ENCODE data around the gene ASAP3. TPM values are rescaled to one million over a fixed set of nuclear protein-coding genes. Genes with fewer than 3 reads are reported as not detected.
A peak's percentile ranks its signal among the peaks of the same experiment; 100 is the strongest.

The ASAP3 gene
- total and polyA plus RNA-seq, 9 of the 15 experiments (the other 6 are each of a cell fraction or from before 2014, with no cell fraction given): 1.7 to 31.2 (median 17.4) TPM

GRCh38 chr1:23530087-23530746, 46.2 kb upstream of the ASAP3 start:
- ATAC-seq (peak; percentile 52), DNase-seq (ENCODE audit: extremely low read depth in 1 of 4, low spot score in 3 of 4) (peak; percentile 46 to 61 (median 57)), FAIRE-seq (no peak)
- ChIA-PET CTCF (ENCODE audit: low intra/inter-chr PET ratio) (no interaction called here), POLR2A (interaction anchor here (0.6 to 7.0 kb wide), 15 partner anchors 10 to 393 kb away, joined by 3 to 65 read pairs (median 3); no protein-coding TSS in a partner anchor)
- BruUV-seq (replicated peaks): no TSS peak
- Histone ChIP-seq H3K79me2 (ENCODE audit: control insufficient read depth, insufficient read depth, low read length) (peaks cover 57% of the 10 kb centered on the region), H3K27ac (ENCODE audit: extremely low read depth, low read depth, low read length) (peak overlapping the region; percentile 88), H3K9me1 (ENCODE audit: control insufficient read depth, insufficient read depth, low read length) (peaks cover 10% of the 10 kb centered on the region), H3K27me3 (ENCODE audit: control insufficient read depth in 2 of 2, insufficient read depth in 2 of 2, low read length in 2 of 2) (no peaks in the 10 kb centered on the region), H4K20me1 (replicated peaks; ENCODE audit: control insufficient read depth, insufficient read depth, low read length) (peaks cover 25% of the 10 kb centered on the region; the same call in 1 of the 2 replicates), H3K36me3 (ENCODE audit: control insufficient read depth, insufficient read depth, low read length) (peaks cover 22% of the 10 kb centered on the region), H3K9me3 (replicated peaks; ENCODE audit: control insufficient read depth, insufficient read depth, low read depth, low read length) (no peaks in the 10 kb centered on the region), H2AFZ (ENCODE audit: low read depth, low read length) (peak overlapping the region; percentile 81), H3K4me2 (ENCODE audit: insufficient read depth, low read length) (peak overlapping the region; percentile 90), H3K4me1 (replicated peaks in 1 of 2; ENCODE audit: control insufficient read depth in 2 of 2, insufficient read depth in 2 of 2, low read length in 2 of 2) (peaks cover 52 to 57% of the 10 kb centered on the region in 2 experiments), H3K9ac (ENCODE audit: insufficient read depth in 1 of 2, low read depth in 2 of 2, low read length in 2 of 2) (peak overlapping the region; percentile 79 to 97), H3K4me3 (peak overlapping the region; percentile 55)
- in situ Hi-C loops (cut with MboI) (loop anchor here (5.0 to 10.0 kb wide), 3 partner anchors 33 to 555 kb away; partner anchors contain the start of genes HTR1D and LACTBL1), intact Hi-C loops (cut with micrococcal nuclease) (loop anchor here (10.0 kb wide), 4 partner anchors 105 to 555 kb away; partner anchors contain the start of genes HNRNPR, HTR1D, LACTBL1 and TCEA3)
- under 1% methylated on average over 22 of the region's 22 CpGs for WGBS (ENCODE audit: insufficient coverage, low coverage, missing lambda C conversion rate)
- 0 out of 2 replicates have a peak, but pooled peaks have one; percentile 16 for TF ChIP-seq LCOR (CRISPR knock-in tag; IDR thresholded peaks at IDR 0.05)
- no peak for TF ChIP-seq ZNF316 (IDR thresholded peaks at IDR 0.05)
- TF ChIP-seq ZBTB17 (CRISPR knock-in tag; IDR thresholded peaks at IDR 0.05): no peak
- TF ChIP-seq KDM5B (IDR thresholded peaks at IDR 0.05; ENCODE audit: insufficient replicate concordance, low read depth, low read length): peak; percentile 77
- TF ChIP-seq ZNF395 (CRISPR knock-in tag; IDR thresholded peaks at IDR 0.05): peak; percentile 30; the same call in 1 of the 2 replicates
- TF ChIP-seq DPF2 (IDR thresholded peaks at IDR 0.05): no peak; the same call in 1 of the 2 replicates
- TF ChIP-seq JUND (IDR thresholded peaks at IDR 0.05; ENCODE audit: borderline replicate concordance, low read depth, low read length): no peak
- no peak for TF ChIP-seq JUND (tag; IDR thresholded peaks at IDR 0.05; ENCODE audit: borderline replicate concordance, low read depth, low read length)
- TF ChIP-seq SRSF9 (IDR thresholded peaks at IDR 0.05; ENCODE audit: borderline replicate concordance, low read depth, low read length): no peak
- TF ChIP-seq ZFX (CRISPR knock-in tag; IDR thresholded peaks at IDR 0.05): peak; percentile 30
- 0 out of 2 replicates have a peak, but pooled peaks have one; percentile 39 for TF ChIP-seq RUNX1 (IDR thresholded peaks at IDR 0.05; ENCODE audit: low read depth)
- peak; percentile 79 for TF ChIP-seq NCOA6 (IDR thresholded peaks at IDR 0.05)
- TF ChIP-seq, protein P1, sequence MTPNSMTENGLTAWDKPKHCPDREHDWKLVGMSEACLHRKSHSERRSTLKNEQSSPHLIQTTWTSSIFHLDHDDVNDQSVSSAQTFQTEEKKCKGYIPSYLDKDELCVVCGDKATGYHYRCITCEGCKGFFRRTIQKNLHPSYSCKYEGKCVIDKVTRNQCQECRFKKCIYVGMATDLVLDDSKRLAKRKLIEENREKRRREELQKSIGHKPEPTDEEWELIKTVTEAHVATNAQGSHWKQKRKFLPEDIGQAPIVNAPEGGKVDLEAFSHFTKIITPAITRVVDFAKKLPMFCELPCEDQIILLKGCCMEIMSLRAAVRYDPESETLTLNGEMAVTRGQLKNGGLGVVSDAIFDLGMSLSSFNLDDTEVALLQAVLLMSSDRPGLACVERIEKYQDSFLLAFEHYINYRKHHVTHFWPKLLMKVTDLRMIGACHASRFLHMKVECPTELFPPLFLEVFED (CRISPR knock-in tag; conservative IDR thresholded peaks at IDR 0.05): no peak
- no peak for TF ChIP-seq NEUROD1 (IDR thresholded peaks at IDR 0.05; ENCODE audit: borderline replicate concordance, low read depth, low read length, partially characterized antibody)
- TF ChIP-seq, protein P2, sequence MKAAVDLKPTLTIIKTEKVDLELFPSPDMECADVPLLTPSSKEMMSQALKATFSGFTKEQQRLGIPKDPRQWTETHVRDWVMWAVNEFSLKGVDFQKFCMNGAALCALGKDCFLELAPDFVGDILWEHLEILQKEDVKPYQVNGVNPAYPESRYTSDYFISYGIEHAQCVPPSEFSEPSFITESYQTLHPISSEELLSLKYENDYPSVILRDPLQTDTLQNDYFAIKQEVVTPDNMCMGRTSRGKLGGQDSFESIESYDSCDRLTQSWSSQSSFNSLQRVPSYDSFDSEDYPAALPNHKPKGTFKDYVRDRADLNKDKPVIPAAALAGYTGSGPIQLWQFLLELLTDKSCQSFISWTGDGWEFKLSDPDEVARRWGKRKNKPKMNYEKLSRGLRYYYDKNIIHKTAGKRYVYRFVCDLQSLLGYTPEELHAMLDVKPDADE (conservative IDR thresholded peaks at IDR 0.05; ENCODE audit: control insufficient read depth, low read depth, low read length): no peak
- TF ChIP-seq KDM1A (IDR thresholded peaks at IDR 0.05): peak; percentile 9 to 22; a peak in 1 of 4 replicates
